A549 (cell line): ENCODE results near the gene GADD45B. TPM values are rescaled to one million over a fixed set of nuclear protein-coding genes. Genes with fewer than 3 reads are reported as not detected.
A peak's percentile ranks its signal among the peaks of the same experiment; 100 is the strongest.

ENCODE experiments used
- ATAC-seq, 2 experiments: fragments of 200-7000 bp in 1 of 2; fragments of >200 bp in 1 of 2; cut with Nextera tagmentation in 1 of 2; cut with Tn5 transposase in 1 of 2; 3 replicates each; pipeline versions ENCODE4 v1.8.0 to v1.9.1; 2018 to 2020; ENCODE audit warnings: mild to moderate bottlenecking in 1 of 2, moderate library complexity in 1 of 2
- CTCF ChIA-PET: fragments of 300-600 bp; sonication (Branson Sonifier 250); formaldehyde crosslinking; extraction: SDS; loops from one replicate; lab custom pipeline; 2021; ENCODE audit warnings: antibody characterized with exemption, inconsistent platforms; lab: Yijun Ruan, JAX
- POLR2A ChIA-PET: fragments of 350-600 bp; formaldehyde crosslinking; extraction: SDS; loops from one replicate; lab custom pipeline; 2021; ENCODE audit warnings: antibody characterized with exemption, inconsistent platforms; lab: Yijun Ruan, JAX
- DNase-seq, 2 experiments: peaks; one replicate each; pipeline versions ENCODE4 v3.0.0 to v3.0.0-alpha.2; 2011 to 2016; ENCODE audit warnings: low read depth in 1 of 2, low spot score in 1 of 2
- FAIRE-seq: peaks from 2 replicates; lab custom pipeline; 2011; peaks lifted over from hg19 to GRCh38; lab: Jason Lieb, UNC
- H3K27ac ChIP-seq, 2 experiments: fragments of >200 bp; sonication (Bioruptor Twin); formaldehyde crosslinking; 3 replicates each; pipeline ENCODE4 v1.5.1; 2016 to 2017
- H3K4me1 ChIP-seq: fragments of >200 bp; sonication (Bioruptor Twin); formaldehyde crosslinking; 3 replicates; pipeline ENCODE4 v1.6.1; 2016
- H3K4me2 ChIP-seq: fragments of >200 bp; sonication (Bioruptor Twin); formaldehyde crosslinking; 3 replicates; pipeline ENCODE4 v1.6.1; 2016
- H3K4me3 ChIP-seq: fragments of >200 bp; sonication (Bioruptor Twin); formaldehyde crosslinking; 3 replicates; pipeline ENCODE4 v1.5.1; 2016
- H3K9me3 ChIP-seq: fragments of >200 bp; sonication (Bioruptor Twin); formaldehyde crosslinking; 3 replicates; pipeline ENCODE4 v1.6.1; 2016
- BHLHE40 ChIP-seq: IDR thresholded peaks from 2 replicates; pipeline ENCODE4 v1.6.1; 2012; ENCODE audit warnings: low read depth, low read length, inconsistent platforms
- CHD2 ChIP-seq: fragments of 150-350 bp; IDR thresholded peaks from 2 replicates; pipeline ENCODE4 v1.6.1; 2014; ENCODE audit warnings: low read length; ENCODE audit not compliant: partially characterized antibody
- CHD4 ChIP-seq: fragments of 200-600 bp; sonication (generic); IDR thresholded peaks from 2 replicates; pipeline ENCODE4 v1.6.1; 2016; ENCODE audit warnings: antibody characterized with exemption, mild to moderate bottlenecking, borderline replicate concordance
- EHMT2 ChIP-seq: fragments of 200-600 bp; sonication (generic); IDR thresholded peaks from 2 replicates; pipeline ENCODE4 v1.6.1; 2016; ENCODE audit warnings: antibody characterized with exemption, low read depth, mild to moderate bottlenecking, moderate library complexity
- ESRRA ChIP-seq: fragments of 150-350 bp; IDR thresholded peaks from 2 replicates; pipeline ENCODE4 v1.6.1; 2014; ENCODE audit warnings: mild to moderate bottlenecking, low read length, borderline replicate concordance
- FOSL2 ChIP-seq, 2 experiments: fragments of 450-650 bp in 1 of 2; fragments of >200 bp in 1 of 2; sonication (Bioruptor Twin) in 1 of 2; formaldehyde crosslinking; IDR thresholded peaks; 2 replicates each; pipeline versions ENCODE4 v1.5.0 to v1.6.1; 2016 to 2020; ENCODE audit warnings: mild to moderate bottlenecking in 1 of 2, moderate library complexity in 1 of 2
- HDAC2 ChIP-seq: fragments of 200-600 bp; sonication (generic); IDR thresholded peaks from 2 replicates; pipeline ENCODE4 v1.6.1; 2016
- HOXB13 ChIP-seq: fragments of 250-450 bp; sonication (Bioruptor Pico); IDR thresholded peaks from 2 replicates; pipeline ENCODE4 v1.5.0; 2020; ENCODE audit warnings: low read depth, mild to moderate bottlenecking, moderate library complexity
- JUN ChIP-seq, 2 experiments: fragments of >200 bp; sonication (Bioruptor Twin); formaldehyde crosslinking; IDR thresholded peaks; 2 replicates in 1 of 2; 3 replicates in 1 of 2; pipeline ENCODE4 v1.6.1; 2016 to 2017
- KDM5A ChIP-seq: fragments of 200-600 bp; sonication (generic); IDR thresholded peaks from 2 replicates; pipeline ENCODE4 v1.6.1; 2016; ENCODE audit warnings: antibody characterized with exemption, mild to moderate bottlenecking
- MYC ChIP-seq: IDR thresholded peaks from 2 replicates; pipeline ENCODE4 v1.6.1; 2012; ENCODE audit warnings: mild to moderate bottlenecking, inconsistent platforms, low read length, improper control_type of control experiment, borderline replicate concordance
- NFE2L2 ChIP-seq: fragments of 150-350 bp; conservative IDR thresholded peaks from 2 replicates; pipeline ENCODE4 v1.6.1; 2014; ENCODE audit warnings: low read length
- NR3C1 ChIP-seq: fragments of >200 bp; sonication (Bioruptor Twin); formaldehyde crosslinking; IDR thresholded peaks from 3 replicates; pipeline ENCODE4 v1.6.1; 2017
- PHF8 ChIP-seq: fragments of 200-600 bp; sonication (generic); IDR thresholded peaks from 2 replicates; pipeline ENCODE4 v1.6.1; 2016; ENCODE audit warnings: low read depth, mild to moderate bottlenecking, antibody characterized with exemption, moderate library complexity, borderline replicate concordance
- POLR2A ChIP-seq: IDR thresholded peaks from 2 replicates; pipeline ENCODE4 v1.6.1; 2012; ENCODE audit warnings: mild to moderate bottlenecking, low read length
- RARB ChIP-seq: fragments of 250-450 bp; sonication (Bioruptor Pico); IDR thresholded peaks from 2 replicates; pipeline ENCODE4 v1.8.0; 2021; ENCODE audit warnings: mild to moderate bottlenecking, moderate library complexity
- RCOR1 ChIP-seq: fragments of 150-350 bp; IDR thresholded peaks from 2 replicates; pipeline ENCODE4 v1.6.1; 2014; ENCODE audit warnings: antibody characterized with exemption, low read length, low read depth
- SMC3 ChIP-seq: fragments of >200 bp; sonication (Bioruptor Twin); formaldehyde crosslinking; IDR thresholded peaks from 3 replicates; pipeline ENCODE4 v1.6.1; 2018; ENCODE audit warnings: inconsistent platforms
- TFCP2L1 ChIP-seq: fragments of 250-450 bp; sonication (Bioruptor Pico); IDR thresholded peaks from 2 replicates; pipeline ENCODE4 v1.5.0; 2021; ENCODE audit warnings: mild to moderate bottlenecking
- TP53 ChIP-seq: fragments of 250-450 bp; sonication (Bioruptor Pico); IDR thresholded peaks from 2 replicates; pipeline ENCODE4 v1.5.0; 2021; ENCODE audit warnings: mild to moderate bottlenecking, moderate library complexity
- ZNF302 ChIP-seq: fragments of 250-450 bp; sonication (Bioruptor Pico); IDR thresholded peaks from 2 replicates; pipeline ENCODE4 v1.9.0; 2021; ENCODE audit warnings: inconsistent platforms, mild to moderate bottlenecking, moderate library complexity
- ZSCAN20 ChIP-seq: fragments of 250-450 bp; sonication (Bioruptor Pico); IDR thresholded peaks from 2 replicates; pipeline ENCODE4 v1.8.0; 2022; ENCODE audit warnings: mild to moderate bottlenecking, moderate library complexity
- WGBS: methylation state at CpG from one replicate; pipeline ENCODE4 v1.1.6; 2017; ENCODE audit errors: missing lambda C conversion rate; 5-methylcytosine and 5-hydroxymethylcytosine counted together
- polyA plus RNA-seq, 4 experiments: library from polyadenylated mRNA; depleted of rRNA in 3 of 4; stranded (reverse); fragments of >200 nt; fragmentation: RNase III in 1 of 4; extraction: RNeasy Plus Mini Kit Qiagen cat#74134 plus additional on column Dnase treatment in 1 of 4; gene quantifications; 2 replicates in 3 of 4; 3 replicates in 1 of 4; pipeline ENCODE4 v1.2.3, GENCODE V29; 2011 to 2017
- TF ChIP-seq, protein P1 (sequence below): fragments of 250-450 bp; sonication (Bioruptor Pico); IDR thresholded peaks from 2 replicates; pipeline ENCODE4 v1.5.0; 2020; ENCODE audit warnings: low read depth, mild to moderate bottlenecking, moderate library complexity
- TF ChIP-seq, protein P2 (sequence below): fragments of 450-650 bp; IDR thresholded peaks from 2 replicates; pipeline ENCODE4 v1.6.1; 2014; ENCODE audit warnings: antibody characterized with exemption
- TF ChIP-seq, protein P3 (sequence below): fragments of >200 bp; sonication (Bioruptor Twin); formaldehyde crosslinking; IDR thresholded peaks from 3 replicates; pipeline ENCODE4 v1.5.1; 2016
- TF ChIP-seq, protein P4 (sequence below): IDR thresholded peaks from 2 replicates; pipeline ENCODE4 v1.6.1; 2012; ENCODE audit warnings: low read depth, borderline replicate concordance
- TF ChIP-seq, protein P5 (sequence below): IDR thresholded peaks from 2 replicates; pipeline ENCODE4 v1.6.1; 2012
- TF ChIP-seq, protein P6 (sequence below): fragments of 150-350 bp; IDR thresholded peaks from 2 replicates; pipeline ENCODE4 v1.6.1; 2014; ENCODE audit warnings: low read depth, mild to moderate bottlenecking, low read length
- TF ChIP-seq, protein P7 (sequence below): IDR thresholded peaks from 2 replicates; pipeline ENCODE4 v1.6.1; 2012

The GADD45B gene
- polyA plus RNA-seq, 2 of the 4 experiments (the other 2 are of a cell fraction) = 39.9 to 72.5 TPM

DNA sequence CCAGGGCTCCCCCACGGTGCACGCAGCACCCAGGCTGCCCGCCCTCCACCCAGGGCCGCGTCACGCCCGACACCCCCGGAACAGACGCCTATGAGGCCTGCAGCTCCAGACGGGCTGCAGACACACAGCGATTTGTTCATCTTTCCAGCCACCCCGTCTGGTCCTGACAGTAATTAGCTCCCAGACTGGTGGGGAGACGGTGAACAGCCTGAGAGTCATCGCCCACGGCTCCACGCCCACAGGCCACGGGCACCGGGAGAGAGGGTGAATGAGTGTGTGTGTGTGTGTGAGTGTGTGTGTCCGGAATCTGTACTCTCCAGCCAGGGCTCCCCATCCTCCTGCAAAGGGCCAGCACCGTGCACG is 18.1 kb downstream of the GADD45B start:
- ATAC-seq = peak; percentile 21 to 33; a peak in 4 of 6 replicates
- H3K4me1 ChIP-seq = peaks cover 57% of the 10 kb centered on the region

DNA sequence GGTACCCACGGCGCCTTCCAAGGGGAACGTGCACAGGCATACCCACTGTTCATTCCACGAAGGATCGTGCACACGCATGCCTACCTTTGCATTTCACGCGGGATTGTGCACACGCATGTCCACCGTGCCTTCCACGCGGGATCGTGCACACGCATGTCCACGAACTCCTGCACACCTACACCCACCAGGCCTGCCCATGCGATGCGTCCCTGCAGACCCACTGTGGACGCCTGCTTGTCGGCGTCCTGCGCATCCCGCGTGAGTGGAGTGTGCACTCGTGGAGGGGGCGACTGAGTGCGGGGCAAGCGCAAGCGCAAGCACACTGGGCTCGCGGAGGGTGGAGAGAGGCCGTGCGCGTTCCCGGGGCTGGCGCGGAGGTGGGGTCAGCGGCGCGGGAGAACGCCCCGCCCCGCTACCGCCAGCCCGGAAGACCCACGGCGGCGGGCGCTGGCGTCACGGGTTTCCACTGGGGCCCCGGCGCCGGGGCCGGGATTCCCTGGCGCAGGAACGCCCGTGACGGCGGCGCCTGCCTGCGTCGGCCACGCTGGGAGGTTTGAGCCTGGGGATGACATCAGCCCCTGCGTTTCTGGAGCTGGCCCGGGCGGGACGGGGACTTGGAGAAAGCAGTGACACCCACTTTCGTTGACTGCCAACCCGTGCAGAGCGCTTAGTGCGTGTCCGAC is 18.7 kb downstream of the GADD45B start:
- DNase-seq (peak in 1 of 2 experiments; percentile 62), ATAC-seq (peak; percentile 72 to 76), FAIRE-seq (no peak)
- Histone ChIP-seq H3K4me3 (peak overlapping the region; percentile 63), H3K4me2 (peak overlapping the region; percentile 95), H3K4me1 (peaks cover 54% of the 10 kb centered on the region), H3K9me3 (no peaks in the 10 kb centered on the region), H3K27ac (peak overlapping the region; percentile 83 to 95)
- ChIA-PET CTCF (interaction anchor here (1.0 to 1.5 kb wide), 4 partner anchors 18 to 117 kb away, joined by 3 to 5 read pairs (median 4); partner anchors contain the start of gene GADD45B), POLR2A (interaction anchor here (0.9 to 7.3 kb wide), 4 partner anchors 17 to 85 kb away, joined by 3 to 64 read pairs (median 6); partner anchors contain the start of gene GADD45B)
- WGBS = 3% methylated on average over 15 of the region's 72 CpGs
- TF ChIP-seq ZSCAN20 (CRISPR knock-in tag) = no peak
- TF ChIP-seq, protein P1, sequence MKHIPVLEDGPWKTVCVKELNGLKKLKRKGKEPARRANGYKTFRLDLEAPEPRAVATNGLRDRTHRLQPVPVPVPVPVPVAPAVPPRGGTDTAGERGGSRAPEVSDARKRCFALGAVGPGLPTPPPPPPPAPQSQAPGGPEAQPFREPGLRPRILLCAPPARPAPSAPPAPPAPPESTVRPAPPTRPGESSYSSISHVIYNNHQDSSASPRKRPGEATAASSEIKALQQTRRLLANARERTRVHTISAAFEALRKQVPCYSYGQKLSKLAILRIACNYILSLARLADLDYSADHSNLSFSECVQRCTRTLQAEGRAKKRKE = no peak
- no peak for TF ChIP-seq PHF8
- TF ChIP-seq, protein P2, sequence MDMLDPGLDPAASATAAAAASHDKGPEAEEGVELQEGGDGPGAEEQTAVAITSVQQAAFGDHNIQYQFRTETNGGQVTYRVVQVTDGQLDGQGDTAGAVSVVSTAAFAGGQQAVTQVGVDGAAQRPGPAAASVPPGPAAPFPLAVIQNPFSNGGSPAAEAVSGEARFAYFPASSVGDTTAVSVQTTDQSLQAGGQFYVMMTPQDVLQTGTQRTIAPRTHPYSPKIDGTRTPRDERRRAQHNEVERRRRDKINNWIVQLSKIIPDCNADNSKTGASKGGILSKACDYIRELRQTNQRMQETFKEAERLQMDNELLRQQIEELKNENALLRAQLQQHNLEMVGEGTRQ = no peak
- TF ChIP-seq MYC = no peak
- no peak for TF ChIP-seq TP53 (CRISPR knock-in tag)
- TF ChIP-seq FOSL2 (IDR thresholded peaks at IDR 0.05) = no peak
- TF ChIP-seq FOSL2 (CRISPR knock-in tag; IDR thresholded peaks at IDR 0.05) = no peak
- TF ChIP-seq ZNF302 = no peak
- TF ChIP-seq RARB (CRISPR knock-in tag) = no peak
- TF ChIP-seq RCOR1 = no peak
- peak in 1 of 2 experiments; percentile 43; a peak in 2 of 5 replicates for TF ChIP-seq JUN (IDR thresholded peaks at IDR 0.05)
- TF ChIP-seq, protein P3, sequence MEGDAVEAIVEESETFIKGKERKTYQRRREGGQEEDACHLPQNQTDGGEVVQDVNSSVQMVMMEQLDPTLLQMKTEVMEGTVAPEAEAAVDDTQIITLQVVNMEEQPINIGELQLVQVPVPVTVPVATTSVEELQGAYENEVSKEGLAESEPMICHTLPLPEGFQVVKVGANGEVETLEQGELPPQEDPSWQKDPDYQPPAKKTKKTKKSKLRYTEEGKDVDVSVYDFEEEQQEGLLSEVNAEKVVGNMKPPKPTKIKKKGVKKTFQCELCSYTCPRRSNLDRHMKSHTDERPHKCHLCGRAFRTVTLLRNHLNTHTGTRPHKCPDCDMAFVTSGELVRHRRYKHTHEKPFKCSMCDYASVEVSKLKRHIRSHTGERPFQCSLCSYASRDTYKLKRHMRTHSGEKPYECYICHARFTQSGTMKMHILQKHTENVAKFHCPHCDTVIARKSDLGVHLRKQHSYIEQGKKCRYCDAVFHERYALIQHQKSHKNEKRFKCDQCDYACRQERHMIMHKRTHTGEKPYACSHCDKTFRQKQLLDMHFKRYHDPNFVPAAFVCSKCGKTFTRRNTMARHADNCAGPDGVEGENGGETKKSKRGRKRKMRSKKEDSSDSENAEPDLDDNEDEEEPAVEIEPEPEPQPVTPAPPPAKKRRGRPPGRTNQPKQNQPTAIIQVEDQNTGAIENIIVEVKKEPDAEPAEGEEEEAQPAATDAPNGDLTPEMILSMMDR = no peak
- peak; percentile 30 for TF ChIP-seq HDAC2
- no peak for TF ChIP-seq KDM5A
- no peak for TF ChIP-seq HOXB13 (CRISPR knock-in tag)
- no peak for TF ChIP-seq EHMT2
- no peak for TF ChIP-seq CHD4
- TF ChIP-seq NR3C1 = no peak
- TF ChIP-seq, protein P4, sequence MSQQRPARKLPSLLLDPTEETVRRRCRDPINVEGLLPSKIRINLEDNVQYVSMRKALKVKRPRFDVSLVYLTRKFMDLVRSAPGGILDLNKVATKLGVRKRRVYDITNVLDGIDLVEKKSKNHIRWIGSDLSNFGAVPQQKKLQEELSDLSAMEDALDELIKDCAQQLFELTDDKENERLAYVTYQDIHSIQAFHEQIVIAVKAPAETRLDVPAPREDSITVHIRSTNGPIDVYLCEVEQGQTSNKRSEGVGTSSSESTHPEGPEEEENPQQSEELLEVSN = no peak
- no peak for TF ChIP-seq SMC3
- TF ChIP-seq CHD2 = no peak
- TF ChIP-seq, protein P5, sequence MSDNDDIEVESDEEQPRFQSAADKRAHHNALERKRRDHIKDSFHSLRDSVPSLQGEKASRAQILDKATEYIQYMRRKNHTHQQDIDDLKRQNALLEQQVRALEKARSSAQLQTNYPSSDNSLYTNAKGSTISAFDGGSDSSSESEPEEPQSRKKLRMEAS = peak; percentile 34; the same call in 1 of the 2 replicates
- TF ChIP-seq TFCP2L1 (CRISPR knock-in tag) = no peak
- no peak for TF ChIP-seq NFE2L2
- TF ChIP-seq, protein P6, sequence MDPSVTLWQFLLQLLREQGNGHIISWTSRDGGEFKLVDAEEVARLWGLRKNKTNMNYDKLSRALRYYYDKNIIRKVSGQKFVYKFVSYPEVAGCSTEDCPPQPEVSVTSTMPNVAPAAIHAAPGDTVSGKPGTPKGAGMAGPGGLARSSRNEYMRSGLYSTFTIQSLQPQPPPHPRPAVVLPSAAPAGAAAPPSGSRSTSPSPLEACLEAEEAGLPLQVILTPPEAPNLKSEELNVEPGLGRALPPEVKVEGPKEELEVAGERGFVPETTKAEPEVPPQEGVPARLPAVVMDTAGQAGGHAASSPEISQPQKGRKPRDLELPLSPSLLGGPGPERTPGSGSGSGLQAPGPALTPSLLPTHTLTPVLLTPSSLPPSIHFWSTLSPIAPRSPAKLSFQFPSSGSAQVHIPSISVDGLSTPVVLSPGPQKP = no peak
- no peak for TF ChIP-seq BHLHE40
- peak; percentile 14; the same call in 1 of the 2 replicates for TF ChIP-seq POLR2A

More for the DNA sequence above, 18.1 kb downstream of the GADD45B start:
- FAIRE-seq = no peak
- ChIA-PET CTCF (interaction anchor here (1.0 to 1.5 kb wide), 2 partner anchors 36 to 117 kb away, joined by 3 to 4 read pairs; no protein-coding TSS in a partner anchor), POLR2A (interaction anchor here (7.3 kb wide), 1 partner anchor 18 kb away, joined by 64 read pairs; the partner anchor contains the start of gene GADD45B)
- 40% methylated on average over 2 of the region's 21 CpGs for WGBS
- TF ChIP-seq ESRRA (no peak), FOSL2 (IDR thresholded peaks at IDR 0.05) (no peak), FOSL2 (CRISPR knock-in tag; IDR thresholded peaks at IDR 0.05) (no peak; the same call in 1 of the 2 replicates)
- TF ChIP-seq, protein P7, sequence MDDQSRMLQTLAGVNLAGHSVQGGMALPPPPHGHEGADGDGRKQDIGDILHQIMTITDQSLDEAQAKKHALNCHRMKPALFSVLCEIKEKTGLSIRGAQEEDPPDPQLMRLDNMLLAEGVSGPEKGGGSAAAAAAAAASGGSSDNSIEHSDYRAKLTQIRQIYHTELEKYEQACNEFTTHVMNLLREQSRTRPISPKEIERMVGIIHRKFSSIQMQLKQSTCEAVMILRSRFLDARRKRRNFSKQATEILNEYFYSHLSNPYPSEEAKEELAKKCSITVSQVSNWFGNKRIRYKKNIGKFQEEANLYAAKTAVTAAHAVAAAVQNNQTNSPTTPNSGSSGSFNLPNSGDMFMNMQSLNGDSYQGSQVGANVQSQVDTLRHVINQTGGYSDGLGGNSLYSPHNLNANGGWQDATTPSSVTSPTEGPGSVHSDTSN = no peak
- no peaks in the 10 kb centered on the region for H3K9me3 ChIP-seq
- peak overlapping the region; percentile 95 for H3K4me2 ChIP-seq
- peak overlapping the region; percentile 63 for H3K4me3 ChIP-seq
- peak overlapping the region; percentile 83 to 95 for H3K27ac ChIP-seq
- peak in 1 of 2 experiments; percentile 55 for DNase-seq
